Fibroblast of skin of scalp (primary cell): ENCODE results near the gene MYOM1.
"Not testable (repeated sequence)": the region's sequence is repeated elsewhere in the genome, so short reads cannot be mapped to it uniquely, and the experiment has no call there.

Source experiments
- DNase-seq: peaks from one replicate; pipeline ENCODE4 v3.0.0-alpha.2; 2013

MYOM1 gene

DNA sequence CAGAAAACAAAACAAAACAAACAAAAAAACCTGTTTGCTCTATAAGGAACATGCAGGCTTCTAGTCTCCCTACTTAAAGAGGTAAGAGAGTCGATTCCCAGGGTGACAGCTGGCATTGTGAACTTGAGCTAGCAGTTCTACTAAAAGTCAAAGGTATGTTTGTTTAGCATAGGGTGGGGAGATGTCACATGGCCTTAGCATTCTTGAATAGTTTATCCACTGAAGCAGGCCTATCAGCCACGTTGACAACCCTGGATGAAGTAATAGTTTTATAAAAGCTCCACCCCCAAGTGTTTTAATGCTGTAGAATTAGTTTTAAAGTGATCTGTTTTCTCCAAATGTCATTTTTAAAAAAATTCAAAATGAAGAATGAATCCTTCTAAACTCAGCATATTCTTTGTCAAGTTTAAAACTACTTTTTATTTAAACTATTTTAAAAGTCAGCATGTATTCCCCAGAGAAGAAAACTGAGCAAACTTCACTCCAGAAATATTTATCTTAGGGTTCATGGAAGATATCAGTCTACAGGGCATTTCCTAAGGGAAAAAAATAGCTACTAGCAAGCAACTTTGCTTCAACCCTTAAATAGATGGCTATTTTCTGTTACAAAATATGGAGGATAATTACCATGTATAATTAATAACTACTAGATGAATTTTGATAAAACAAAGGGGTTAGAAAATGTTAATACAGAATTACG is 1.7 kb downstream of the MYOM1 start:
- DNase-seq: peak; percentile 53

GRCh38 chr18:3216987-3217386 is 2.8 kb downstream of the MYOM1 start:
- no peak for DNase-seq

DNA sequence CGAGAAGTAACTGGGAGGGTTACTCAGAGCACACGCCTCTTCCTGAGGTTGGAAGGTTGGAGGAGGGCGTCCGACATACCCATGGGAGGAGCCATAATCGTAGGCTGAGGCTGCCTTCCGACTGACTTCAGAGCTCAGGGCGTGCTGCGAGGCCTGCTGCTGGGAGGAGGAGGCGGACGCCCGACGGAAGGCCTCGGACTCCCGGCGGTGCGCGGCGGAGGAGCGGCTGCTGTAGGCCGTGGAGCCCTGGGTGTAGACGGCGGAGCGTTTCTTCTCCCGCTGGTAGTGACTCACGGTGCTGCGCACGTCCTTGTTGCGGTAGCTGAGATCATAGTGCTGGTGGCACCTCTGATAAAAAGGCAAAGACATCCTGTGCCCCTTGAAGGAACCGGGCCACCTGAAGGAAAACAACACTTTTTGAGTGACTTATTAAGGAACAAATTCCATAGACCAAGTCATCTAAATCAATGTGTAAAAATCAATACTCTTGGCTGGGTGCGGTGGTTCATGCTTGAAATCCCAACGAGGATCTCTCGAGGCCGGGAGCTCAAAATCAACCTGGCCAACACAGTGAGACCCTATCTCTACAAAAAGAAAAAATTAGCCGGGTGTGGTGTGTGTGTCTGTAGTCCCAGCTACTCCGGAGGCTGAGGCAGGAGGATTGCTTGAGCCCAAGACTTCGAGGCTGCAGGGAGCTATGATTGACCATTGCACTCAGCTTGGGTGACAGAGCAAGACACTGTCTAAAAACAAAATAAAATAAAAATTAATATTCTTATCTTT is 4.7 kb downstream of the MYOM1 start:
- no peak for DNase-seq

- DNase-seq: no peak
Measured at GRCh38 chr18:3213300-3214059, 6.3 kb downstream of the MYOM1 start.

DNA sequence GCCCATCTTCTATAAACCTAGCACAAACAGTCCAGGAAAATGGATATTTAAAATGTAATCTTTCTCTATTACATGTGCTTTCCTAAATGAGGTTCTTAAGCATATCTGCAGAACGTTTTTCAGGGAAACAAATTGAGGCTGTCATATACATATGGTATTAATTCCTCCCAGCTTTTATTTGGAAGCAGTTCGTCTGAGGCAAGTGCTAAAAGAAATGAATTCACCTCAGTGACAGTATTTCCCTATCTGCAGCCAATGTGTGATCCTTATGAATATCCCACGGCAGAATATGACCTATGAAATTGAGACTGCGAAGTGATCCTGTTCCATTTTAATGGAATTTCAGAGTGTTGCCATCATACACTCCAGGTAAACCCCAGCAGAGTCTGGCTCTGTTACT is 7.1 kb downstream of the MYOM1 start:
- DNase-seq: no peak

GRCh38 chr18:3211236-3211992 is 8.4 kb downstream of the MYOM1 start:
- peak; percentile 16 for DNase-seq

DNA sequence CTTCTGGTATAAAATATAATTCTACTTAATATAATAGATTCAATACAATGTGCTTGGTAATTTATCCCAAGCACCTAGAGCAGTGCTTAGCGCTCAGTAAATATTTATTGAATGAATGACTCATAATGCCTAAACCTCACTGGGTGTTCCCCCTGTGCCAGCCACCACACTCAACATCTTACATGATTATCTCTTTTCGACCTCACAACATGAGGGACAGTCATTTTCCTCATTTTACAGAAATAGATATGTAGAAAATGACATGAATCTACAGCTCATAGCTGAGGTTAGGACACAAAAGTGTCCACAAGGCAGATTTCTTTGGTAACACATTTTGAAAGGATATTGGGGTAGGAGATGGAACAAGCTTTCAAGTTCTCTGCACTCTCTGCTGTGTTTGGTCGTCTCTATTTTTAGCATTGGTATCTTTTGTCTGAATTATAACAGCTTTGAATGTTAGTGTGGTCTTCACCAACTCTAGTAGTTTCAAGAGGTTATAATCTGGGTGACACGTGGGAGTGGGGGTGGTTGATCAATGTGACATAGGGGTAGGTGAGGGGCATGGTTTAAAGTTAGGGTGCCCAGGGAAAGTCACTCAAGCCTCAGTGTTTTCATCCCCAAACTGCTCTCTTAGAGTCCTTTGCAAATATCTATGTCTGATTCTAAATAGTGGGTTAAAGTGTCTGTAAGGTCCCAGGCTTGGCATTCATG is 9.8 kb downstream of the MYOM1 start:
- no peak for DNase-seq

DNA sequence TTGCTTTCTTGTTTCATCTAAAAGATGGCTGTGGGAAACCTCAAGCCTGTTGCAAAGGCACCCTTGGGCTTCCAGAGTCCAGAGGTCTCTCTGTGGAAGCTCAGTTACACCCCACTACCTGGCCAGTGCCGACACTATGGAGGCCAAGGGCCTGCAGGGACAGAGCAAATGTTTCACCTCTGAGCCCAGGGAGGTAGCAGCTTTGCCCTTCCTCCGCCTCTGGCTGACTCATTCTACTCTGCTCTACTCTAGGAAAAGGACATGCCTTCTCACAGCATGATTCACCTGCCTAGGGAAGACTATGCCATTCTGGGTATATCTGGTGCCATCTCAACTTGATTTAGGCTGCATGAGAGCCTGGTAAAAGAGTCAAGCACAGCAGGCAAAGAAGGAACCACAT is 12.2 kb downstream of the MYOM1 start:
- no peak for DNase-seq

GRCh38 chr18:3205239-3205638 is 14.5 kb downstream of the MYOM1 start:
- no peak for DNase-seq

- no peak for DNase-seq
Measured at GRCh38 chr18:3199942-3200645, 19.7 kb downstream of the MYOM1 start.

DNA sequence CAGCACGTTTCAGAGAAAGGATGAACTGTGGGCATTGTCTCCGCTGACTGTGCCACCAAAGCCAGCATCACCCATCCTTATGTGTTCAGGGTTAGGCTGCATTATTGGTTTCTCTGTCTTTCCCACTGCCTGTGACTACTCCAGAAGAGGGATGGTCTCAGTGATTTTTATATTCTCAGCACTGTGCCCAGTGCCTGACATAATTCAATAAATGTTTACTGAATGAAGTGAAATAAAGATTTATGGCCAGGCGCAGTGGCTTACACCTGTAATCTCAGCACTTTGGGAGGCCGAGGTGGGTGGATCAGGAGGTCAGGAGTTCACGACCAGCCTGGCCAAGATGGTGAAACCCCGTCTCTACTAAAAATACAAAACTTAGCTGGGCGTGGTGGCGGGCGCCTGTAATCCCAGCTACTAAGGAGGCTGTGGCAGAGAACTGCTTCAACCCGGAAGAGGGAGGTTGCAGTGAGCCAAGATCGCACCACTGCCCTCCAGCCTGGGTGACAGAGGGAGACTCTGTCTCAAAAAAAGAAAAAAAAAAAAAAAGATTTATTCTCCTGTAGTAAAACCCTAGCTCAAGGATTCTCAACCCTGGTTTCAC is 21.4 kb downstream of the MYOM1 start:
- not testable (repeated sequence) for DNase-seq

DNA sequence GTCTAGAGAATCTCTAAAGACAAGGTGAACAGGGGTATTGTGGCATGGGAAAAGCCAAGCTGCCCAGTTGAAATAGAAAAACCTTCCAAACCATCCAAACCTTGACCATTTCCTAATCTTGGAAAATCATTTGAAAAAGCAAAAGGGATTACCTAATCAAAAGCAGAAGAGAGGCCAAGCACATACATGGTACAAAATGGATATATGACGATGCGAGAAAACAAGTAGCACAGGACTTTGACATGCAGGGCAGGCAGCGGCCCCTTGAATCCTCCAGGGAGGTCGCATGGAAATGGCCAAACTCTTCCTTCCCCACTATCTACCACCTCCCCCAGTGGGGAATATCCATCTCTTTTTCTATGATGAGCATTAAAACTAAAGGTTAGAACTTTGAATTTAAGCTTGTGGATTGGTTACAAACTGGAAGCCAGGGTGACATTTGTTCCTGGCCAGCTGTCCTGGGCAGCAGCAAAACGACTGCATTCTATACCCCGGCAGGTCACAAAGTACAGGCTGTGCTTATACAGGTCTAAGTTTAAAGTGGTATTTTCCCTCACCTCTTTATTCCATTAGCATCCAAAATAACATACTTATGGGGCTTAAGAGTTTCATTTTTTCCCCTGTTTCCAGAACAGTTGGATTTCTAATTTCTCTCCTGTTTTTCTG is 24.7 kb downstream of the MYOM1 start:
- DNase-seq: no peak

GRCh38 chr18:3193331-3193730 is 26.4 kb downstream of the MYOM1 start:
- no peak for DNase-seq

GRCh38 chr18:3192752-3193151 is 27.0 kb downstream of the MYOM1 start:
- no peak for DNase-seq

DNA sequence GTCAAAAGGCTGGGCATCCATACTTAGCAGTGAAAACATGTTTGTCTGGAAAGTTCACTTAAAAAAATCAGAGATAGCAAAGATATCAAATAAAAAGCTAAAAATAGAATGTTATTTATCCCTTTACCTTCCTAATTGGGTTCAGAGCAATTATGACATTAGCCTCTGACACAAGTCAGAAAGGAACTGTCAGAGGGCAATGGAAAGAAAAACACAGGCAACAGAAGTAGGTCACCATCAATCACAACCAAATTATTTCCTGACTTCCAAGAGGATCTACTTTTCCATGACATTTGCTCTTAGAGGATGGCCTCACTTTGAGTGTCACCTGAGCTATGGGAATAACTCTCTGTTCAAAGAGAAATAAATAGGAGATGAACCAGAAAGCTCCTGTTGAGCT is 27.5 kb downstream of the MYOM1 start:
- no peak for DNase-seq

- DNase-seq: no peak
Measured at GRCh38 chr18:3190610-3191009, 29.2 kb downstream of the MYOM1 start.

DNA sequence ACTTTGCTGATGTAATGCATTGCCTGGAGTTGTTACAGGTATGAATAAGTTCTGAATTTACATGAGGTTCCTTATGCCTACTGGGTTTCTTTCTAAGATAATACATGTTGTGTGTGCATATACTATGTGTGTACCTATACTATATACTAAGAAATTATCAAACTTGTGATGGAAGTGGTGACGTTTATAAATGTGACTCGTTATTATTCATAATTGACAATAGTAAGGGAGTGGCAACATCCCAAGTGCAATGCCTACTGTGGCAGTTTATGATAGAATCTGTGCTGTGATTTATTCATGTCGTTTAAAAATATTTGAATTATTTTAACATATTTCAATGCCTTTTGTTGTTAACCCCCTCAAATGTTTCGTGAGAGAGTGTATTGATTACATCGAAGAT is 29.9 kb downstream of the MYOM1 start:
- DNase-seq: no peak

GRCh38 chr18:3186678-3187658 is 32.8 kb downstream of the MYOM1 start:
- DNase-seq: peak; percentile 11
